Measurements from ENCODE around the gene CACNA1E.

The CACNA1E gene

DNA sequence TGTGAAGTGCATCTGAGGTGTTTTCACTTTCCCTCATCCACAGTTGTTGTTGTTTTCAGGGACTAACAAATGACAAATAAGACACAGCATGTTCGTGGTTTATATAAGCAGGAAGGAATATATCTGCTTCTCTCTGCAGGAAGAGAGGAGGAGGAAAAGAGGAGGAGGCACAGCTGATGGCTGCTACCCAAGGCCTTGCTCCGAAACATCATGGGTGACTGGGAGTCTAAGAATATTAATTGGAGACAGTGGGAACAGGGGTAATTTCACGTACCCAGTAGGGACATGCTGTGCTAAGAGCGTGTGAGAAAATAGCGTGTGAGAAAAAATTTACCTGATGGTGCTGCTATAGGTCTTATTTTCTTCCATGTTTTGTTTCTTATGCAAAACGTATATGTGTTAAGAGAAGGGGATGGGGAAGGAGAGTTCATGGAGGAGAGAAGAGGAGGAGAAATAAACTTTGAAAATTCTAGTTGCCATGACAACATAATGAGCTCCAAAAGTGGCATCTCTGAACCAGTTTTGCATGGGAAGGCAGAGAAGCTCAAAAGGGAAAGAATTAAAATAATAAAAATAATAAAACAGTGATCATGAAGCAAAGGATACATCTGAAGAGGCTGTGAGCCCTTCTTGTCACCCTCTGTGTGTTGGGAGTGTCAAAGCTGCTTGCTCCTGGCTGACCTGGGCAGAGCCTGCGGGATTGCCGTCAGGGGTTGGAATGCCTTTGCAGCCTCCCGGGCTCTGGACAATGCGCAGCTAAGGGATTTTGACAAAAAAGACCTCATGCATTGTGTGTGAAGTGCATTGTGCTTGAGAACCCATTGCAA lies 192.0 kb downstream of the CACNA1E start:
- Histone ChIP-seq H3K27me3 (ENCODE audit: insufficient read depth, low read length) (no peaks in the 10 kb centered on the region), H3K36me3 (ENCODE audit: insufficient read depth, low read length) (no peaks in the 10 kb centered on the region), H3K4me3 (ENCODE audit: low read length) (no peak overlapping the region)

DNA sequence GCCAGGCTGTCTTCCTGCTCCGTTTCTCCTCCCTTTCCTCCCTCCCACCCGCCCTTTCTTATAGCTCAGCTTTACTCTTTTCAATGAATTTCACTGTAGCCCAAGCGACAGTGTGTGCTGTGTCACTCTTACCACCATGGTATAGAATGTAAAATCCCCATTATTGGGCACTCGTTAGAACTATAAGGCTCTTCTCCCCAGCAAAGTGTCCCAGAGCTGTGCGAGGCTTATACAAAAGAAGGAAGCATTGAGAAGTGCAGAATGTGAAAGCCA lies 192.5 kb downstream of the CACNA1E start:
- Histone ChIP-seq H3K27me3 (ENCODE audit: insufficient read depth, low read length) (no peaks in the 10 kb centered on the region), H3K4me1 (ENCODE audit: insufficient read depth, low read length) (peaks cover 15% of the 10 kb centered on the region), H3K9me3 (ENCODE audit: low read length) (no peaks in the 10 kb centered on the region), H3K4me3 (ENCODE audit: low read length) (no peak overlapping the region), H2AFZ (ENCODE audit: low read depth, low read length) (no peak overlapping the region), H3K36me3 (ENCODE audit: insufficient read depth, low read length) (no peaks in the 10 kb centered on the region)

More for the DNA sequence above, 192.0 kb downstream of the CACNA1E start:
- H2AFZ ChIP-seq (ENCODE audit: low read depth, low read length) = no peak overlapping the region
- H3K4me1 ChIP-seq (ENCODE audit: insufficient read depth, low read length) = peaks cover 15% of the 10 kb centered on the region
- H3K9me3 ChIP-seq (ENCODE audit: low read length) = no peaks in the 10 kb centered on the region

DNA sequence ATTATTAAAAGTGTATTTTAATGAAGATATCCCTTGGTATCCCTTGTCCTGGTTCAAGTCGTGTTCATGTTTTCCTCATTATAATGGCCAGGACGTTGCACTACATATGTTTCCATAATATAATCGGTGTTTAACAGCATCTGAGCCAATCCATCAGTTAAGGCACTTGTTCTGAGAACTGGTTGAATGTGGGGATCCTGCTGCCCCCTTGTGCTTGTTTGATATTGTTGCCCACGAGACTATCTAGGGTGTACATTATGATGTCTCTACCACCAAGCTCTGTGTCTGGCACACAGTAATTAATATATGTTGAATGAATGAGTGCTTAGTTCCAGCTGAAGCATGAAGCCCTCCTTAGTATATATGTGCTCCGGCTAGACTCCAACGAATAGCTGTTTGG lies 193.0 kb downstream of the CACNA1E start:
- no peaks in the 10 kb centered on the region for H3K9me3 ChIP-seq (ENCODE audit: low read length)
- peaks cover 15% of the 10 kb centered on the region for H3K4me1 ChIP-seq (ENCODE audit: insufficient read depth, low read length)
- no peaks in the 10 kb centered on the region for H3K36me3 ChIP-seq (ENCODE audit: insufficient read depth, low read length)
- H2AFZ ChIP-seq (ENCODE audit: low read depth, low read length) = no peak overlapping the region
- no peaks in the 10 kb centered on the region for H3K27me3 ChIP-seq (ENCODE audit: insufficient read depth, low read length)
- no peak overlapping the region for H3K4me3 ChIP-seq (ENCODE audit: low read length)

DNA sequence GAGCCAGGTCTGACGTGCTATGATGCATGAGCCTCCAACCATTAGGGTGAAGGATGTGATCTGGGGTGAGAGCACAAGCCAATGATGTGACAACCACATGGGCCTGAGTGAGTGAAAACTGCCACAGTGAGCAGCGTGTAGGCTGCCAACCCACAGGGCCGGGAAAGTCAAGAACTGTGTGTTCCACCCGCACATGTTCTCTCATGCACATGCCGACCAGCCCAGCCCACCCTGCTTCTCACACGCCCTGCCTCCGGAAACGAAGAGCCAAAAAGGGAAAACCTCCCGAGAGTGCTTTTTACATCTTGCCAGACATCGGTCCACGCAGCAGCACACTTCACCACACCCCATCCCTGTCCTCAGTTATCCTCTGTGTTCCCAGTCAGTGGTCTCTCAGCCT lies 197.0 kb downstream of the CACNA1E start:
- H3K4me1 ChIP-seq (ENCODE audit: insufficient read depth, low read length) = peaks cover 11% of the 10 kb centered on the region
- no peaks in the 10 kb centered on the region for H3K27me3 ChIP-seq (ENCODE audit: insufficient read depth, low read length)
- no peaks in the 10 kb centered on the region for H3K36me3 ChIP-seq (ENCODE audit: insufficient read depth, low read length)
- no peak overlapping the region for H3K4me3 ChIP-seq (ENCODE audit: low read length)
- no peak overlapping the region for H2AFZ ChIP-seq (ENCODE audit: low read depth, low read length)
- no peaks in the 10 kb centered on the region for H3K9me3 ChIP-seq (ENCODE audit: low read length)

DNA sequence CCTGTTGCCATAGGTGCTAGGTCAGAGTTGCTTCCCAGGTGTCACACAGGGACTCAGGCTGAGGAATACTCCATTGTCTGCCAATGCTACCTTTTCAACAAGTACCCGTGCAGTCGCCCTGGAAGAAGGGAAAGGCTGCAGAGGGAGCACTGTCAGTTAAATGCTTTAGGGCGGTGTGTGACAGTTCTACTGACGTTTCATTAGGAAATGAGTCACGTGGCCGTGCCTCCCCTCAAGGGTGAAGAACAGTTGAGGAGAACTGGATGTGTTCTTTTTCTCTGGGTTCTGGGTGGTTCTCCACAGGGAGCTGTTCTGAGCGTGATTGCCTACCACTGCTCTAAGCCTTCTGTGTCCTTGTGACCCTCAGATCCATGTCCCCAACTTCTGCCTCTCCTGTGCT lies 197.6 kb downstream of the CACNA1E start:
- no peaks in the 10 kb centered on the region for H3K36me3 ChIP-seq (ENCODE audit: insufficient read depth, low read length)
- no peaks in the 10 kb centered on the region for H3K9me3 ChIP-seq (ENCODE audit: low read length)
- peaks cover 6% of the 10 kb centered on the region for H3K4me1 ChIP-seq (ENCODE audit: insufficient read depth, low read length)
- no peak overlapping the region for H2AFZ ChIP-seq (ENCODE audit: low read depth, low read length)
- H3K4me3 ChIP-seq (ENCODE audit: low read length) = no peak overlapping the region
- no peaks in the 10 kb centered on the region for H3K27me3 ChIP-seq (ENCODE audit: insufficient read depth, low read length)

DNA sequence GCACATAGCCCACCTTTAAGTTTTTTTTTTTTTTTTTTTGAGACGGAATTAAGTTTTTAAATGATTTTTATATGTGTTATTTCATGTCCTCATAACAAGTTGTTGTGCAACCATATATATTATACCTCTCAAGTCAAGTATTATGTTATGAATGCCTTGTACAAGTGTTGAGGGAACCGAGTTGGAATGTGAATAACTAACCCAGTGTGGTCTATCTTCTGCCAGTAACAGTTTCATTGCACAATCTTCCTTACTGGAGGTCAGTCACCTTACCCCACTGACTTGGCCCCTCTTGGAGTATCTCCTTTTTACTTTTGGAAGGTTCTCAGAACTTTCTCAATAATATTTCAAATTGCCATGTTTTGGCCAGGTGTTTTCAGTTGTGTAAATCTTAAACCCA lies 201.9 kb downstream of the CACNA1E start:
- Histone ChIP-seq H3K36me3 (ENCODE audit: insufficient read depth, low read length) (no peaks in the 10 kb centered on the region), H3K27me3 (ENCODE audit: insufficient read depth, low read length) (no peaks in the 10 kb centered on the region), H3K4me3 (ENCODE audit: low read length) (no peak overlapping the region), H3K9me3 (ENCODE audit: low read length) (no peaks in the 10 kb centered on the region), H3K4me1 (ENCODE audit: insufficient read depth, low read length) (no peaks in the 10 kb centered on the region), H2AFZ (ENCODE audit: low read depth, low read length) (no peak overlapping the region)

DNA sequence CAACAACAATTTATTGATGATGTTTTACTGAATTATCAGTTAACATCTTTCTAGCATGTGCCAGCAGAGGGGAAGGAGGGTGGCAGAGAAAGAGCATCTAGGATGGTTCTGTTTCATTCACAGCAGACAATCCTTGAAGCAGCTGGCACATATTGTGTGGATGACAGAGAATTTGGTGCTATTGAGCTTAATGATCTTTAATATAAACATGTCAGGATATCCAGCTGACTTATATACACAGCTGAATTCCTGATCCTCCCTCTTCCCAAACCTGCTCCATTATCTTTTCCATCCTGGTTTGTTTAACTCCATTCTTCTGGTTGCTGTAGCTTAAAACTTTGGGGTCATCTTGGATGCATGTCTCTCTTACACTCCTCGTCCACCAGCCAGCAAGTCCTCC lies 218.6 kb downstream of the CACNA1E start:
- H3K36me3 ChIP-seq (ENCODE audit: insufficient read depth, low read length) = no peaks in the 10 kb centered on the region
- H3K27me3 ChIP-seq (ENCODE audit: insufficient read depth, low read length) = no peaks in the 10 kb centered on the region
- no peak overlapping the region for H3K4me3 ChIP-seq (ENCODE audit: low read length)
- no peak overlapping the region for H2AFZ ChIP-seq (ENCODE audit: low read depth, low read length)
- H3K9me3 ChIP-seq (ENCODE audit: low read length) = no peaks in the 10 kb centered on the region
- H3K4me1 ChIP-seq (ENCODE audit: insufficient read depth, low read length) = no peaks in the 10 kb centered on the region

DNA sequence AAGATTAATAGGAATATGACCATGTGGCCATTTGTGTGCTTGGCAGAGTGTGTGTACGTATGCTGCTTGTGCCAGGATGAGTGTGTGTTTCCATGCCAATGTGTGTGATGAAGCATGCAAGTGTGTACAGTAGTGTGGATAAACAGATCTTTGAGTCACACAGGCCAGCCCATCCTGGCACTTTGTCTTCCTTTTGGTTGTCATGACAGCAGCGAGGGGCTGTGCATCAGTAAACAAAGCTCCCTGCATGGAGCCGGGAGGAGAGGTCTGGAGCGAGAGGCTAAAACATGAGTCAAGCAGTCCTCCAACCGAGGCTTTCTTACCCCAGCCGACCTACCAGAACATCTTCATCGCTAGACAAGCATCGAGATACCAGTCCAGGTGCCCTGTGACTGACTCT lies 221.2 kb downstream of the CACNA1E start:
- Histone ChIP-seq H3K9me3 (ENCODE audit: low read length) (no peaks in the 10 kb centered on the region), H2AFZ (ENCODE audit: low read depth, low read length) (no peak overlapping the region), H3K27me3 (ENCODE audit: insufficient read depth, low read length) (no peaks in the 10 kb centered on the region)

DNA sequence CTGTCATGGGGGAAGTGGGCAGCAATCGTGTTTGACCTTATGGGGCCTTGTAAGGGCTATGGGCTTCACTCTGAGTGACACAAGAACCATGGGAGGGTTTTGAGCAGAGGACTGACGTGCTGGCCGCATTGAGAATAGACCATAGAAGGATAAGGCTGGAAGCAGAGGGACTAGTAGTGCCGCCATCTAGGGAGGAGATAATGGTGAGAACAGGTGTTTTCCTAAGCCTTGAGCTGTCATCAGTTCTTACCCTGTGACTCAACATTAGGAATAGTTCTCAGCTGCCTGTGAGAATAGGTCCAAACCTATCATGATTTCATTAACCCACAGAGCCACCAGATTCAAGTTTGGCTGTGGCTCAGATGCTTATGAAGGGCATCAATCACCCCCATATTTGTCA lies 228.5 kb downstream of the CACNA1E start:
- Histone ChIP-seq H3K4me3 (ENCODE audit: low read length) (no peak overlapping the region), H2AFZ (ENCODE audit: low read depth, low read length) (no peak overlapping the region), H3K9me3 (ENCODE audit: low read length) (no peaks in the 10 kb centered on the region), H3K4me1 (ENCODE audit: insufficient read depth, low read length) (no peaks in the 10 kb centered on the region), H3K27me3 (ENCODE audit: insufficient read depth, low read length) (no peaks in the 10 kb centered on the region), H3K36me3 (ENCODE audit: insufficient read depth, low read length) (no peaks in the 10 kb centered on the region)

More for the DNA sequence above, 221.2 kb downstream of the CACNA1E start:
- H3K4me1 ChIP-seq (ENCODE audit: insufficient read depth, low read length) = no peaks in the 10 kb centered on the region
- no peaks in the 10 kb centered on the region for H3K36me3 ChIP-seq (ENCODE audit: insufficient read depth, low read length)
- no peak overlapping the region for H3K4me3 ChIP-seq (ENCODE audit: low read length)

DNA sequence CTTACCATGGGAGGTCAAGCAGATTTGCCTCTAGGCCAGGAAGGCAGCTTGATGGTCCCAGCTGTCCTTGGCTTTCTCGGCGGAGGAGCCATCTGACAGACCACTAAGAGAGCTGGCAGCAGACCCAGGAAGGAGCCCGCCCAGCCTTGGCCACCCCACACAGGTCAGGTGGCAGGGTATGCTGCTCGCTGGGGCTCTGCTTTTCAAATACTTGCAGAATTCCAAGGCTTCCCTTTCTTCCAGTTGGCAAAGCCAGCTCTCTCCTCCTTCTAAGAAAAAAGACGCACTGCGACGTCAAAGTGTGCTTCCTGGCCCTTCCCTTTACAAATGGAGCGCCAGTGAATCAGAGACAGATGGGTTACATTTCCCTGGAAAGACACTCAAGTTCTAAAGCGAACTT lies 229.4 kb downstream of the CACNA1E start:
- H3K4me1 ChIP-seq (ENCODE audit: insufficient read depth, low read length) = no peaks in the 10 kb centered on the region
- no peak overlapping the region for H3K4me3 ChIP-seq (ENCODE audit: low read length)
- H3K9me3 ChIP-seq (ENCODE audit: low read length) = no peaks in the 10 kb centered on the region
- H3K36me3 ChIP-seq (ENCODE audit: insufficient read depth, low read length) = no peaks in the 10 kb centered on the region
- H3K27me3 ChIP-seq (ENCODE audit: insufficient read depth, low read length) = no peaks in the 10 kb centered on the region
- no peak overlapping the region for H2AFZ ChIP-seq (ENCODE audit: low read depth, low read length)

DNA sequence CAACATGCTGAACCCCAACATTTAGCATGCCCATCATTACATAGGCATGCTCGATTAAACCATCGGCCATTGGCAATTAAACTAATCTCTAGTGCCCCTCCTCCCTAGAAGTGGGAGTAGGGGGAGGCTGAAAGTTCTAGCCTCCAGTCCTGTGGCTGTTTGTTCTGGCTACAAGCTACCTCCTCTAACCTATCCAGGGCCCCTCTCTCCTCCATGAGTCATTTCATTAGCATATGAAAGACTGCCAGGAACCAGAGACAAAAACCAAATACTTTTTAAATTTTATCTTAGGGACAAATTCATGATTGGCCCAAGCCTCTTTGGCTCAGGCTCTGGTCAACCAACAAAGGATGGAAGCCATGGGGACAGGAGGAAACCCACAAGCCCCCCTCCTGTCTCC lies 231.1 kb downstream of the CACNA1E start:
- Histone ChIP-seq H3K36me3 (ENCODE audit: insufficient read depth, low read length) (no peaks in the 10 kb centered on the region), H3K9me3 (ENCODE audit: low read length) (no peaks in the 10 kb centered on the region), H3K4me1 (ENCODE audit: insufficient read depth, low read length) (no peaks in the 10 kb centered on the region), H3K4me3 (ENCODE audit: low read length) (no peak overlapping the region), H2AFZ (ENCODE audit: low read depth, low read length) (no peak overlapping the region), H3K27me3 (ENCODE audit: insufficient read depth, low read length) (no peaks in the 10 kb centered on the region)

DNA sequence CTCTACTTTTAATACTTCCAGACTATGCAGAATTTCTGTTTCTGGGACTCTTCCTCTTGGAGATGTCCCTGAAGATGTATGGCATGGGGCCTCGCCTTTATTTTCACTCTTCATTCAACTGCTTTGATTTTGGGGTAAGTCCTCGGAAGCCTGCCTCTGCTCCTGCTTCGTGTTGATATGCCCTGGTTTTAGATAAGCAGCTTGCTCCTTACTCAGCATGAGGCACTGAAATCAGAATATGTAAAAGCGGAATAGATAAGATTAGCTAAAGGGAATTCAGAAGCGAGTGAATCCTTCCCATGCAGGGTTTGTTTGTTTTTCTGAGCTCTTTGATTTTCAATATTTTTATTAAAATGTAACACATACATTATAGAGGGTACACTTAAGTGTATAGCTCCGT lies 234.7 kb downstream of the CACNA1E start:
- H2AFZ ChIP-seq (ENCODE audit: low read depth, low read length) = no peak overlapping the region
- no peaks in the 10 kb centered on the region for H3K4me1 ChIP-seq (ENCODE audit: insufficient read depth, low read length)
- no peaks in the 10 kb centered on the region for H3K27me3 ChIP-seq (ENCODE audit: insufficient read depth, low read length)
- H3K4me3 ChIP-seq (ENCODE audit: low read length) = no peak overlapping the region
- H3K36me3 ChIP-seq (ENCODE audit: insufficient read depth, low read length) = no peaks in the 10 kb centered on the region
- no peaks in the 10 kb centered on the region for H3K9me3 ChIP-seq (ENCODE audit: low read length)

DNA sequence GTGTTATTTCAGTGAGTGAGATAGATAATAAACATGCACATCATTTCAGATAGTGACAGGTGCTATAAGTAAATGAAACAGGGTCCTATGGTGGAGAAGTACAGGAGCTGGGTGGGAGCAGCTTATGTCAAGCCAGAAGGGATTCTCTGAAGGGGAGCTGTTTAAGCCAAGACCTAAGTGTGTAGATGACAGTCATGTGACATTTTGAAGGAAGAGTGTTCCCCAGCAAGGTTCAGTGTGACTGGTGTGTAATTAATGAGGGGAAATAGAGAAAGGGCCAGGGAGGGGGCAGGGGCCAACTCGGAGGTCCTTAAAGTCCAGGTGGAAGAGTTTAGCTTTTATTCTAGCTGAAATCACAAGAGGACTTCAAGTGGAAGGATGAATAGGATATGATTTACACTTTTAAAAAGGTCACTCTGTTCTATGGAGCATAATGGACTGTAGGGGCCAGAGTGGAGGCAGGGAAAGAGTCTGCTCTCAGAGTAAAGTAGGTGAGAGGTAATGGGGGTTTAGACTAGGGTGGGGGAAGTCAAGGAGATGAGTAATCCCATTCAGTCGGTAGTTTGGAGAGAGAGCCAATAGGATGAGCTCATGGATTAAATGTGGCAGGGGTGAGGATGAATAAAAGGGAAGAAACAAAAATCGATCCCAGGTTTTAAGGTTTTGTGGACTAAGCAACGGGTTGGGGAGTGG lies 243.1 kb downstream of the CACNA1E start:
- no peak overlapping the region for H3K4me3 ChIP-seq (ENCODE audit: low read length)
- no peaks in the 10 kb centered on the region for H3K36me3 ChIP-seq (ENCODE audit: insufficient read depth, low read length)
- no peak overlapping the region for H2AFZ ChIP-seq (ENCODE audit: low read depth, low read length)
- H3K4me1 ChIP-seq (ENCODE audit: insufficient read depth, low read length) = no peaks in the 10 kb centered on the region
- no peaks in the 10 kb centered on the region for H3K27me3 ChIP-seq (ENCODE audit: insufficient read depth, low read length)
- no peaks in the 10 kb centered on the region for H3K9me3 ChIP-seq (ENCODE audit: low read length)

DNA sequence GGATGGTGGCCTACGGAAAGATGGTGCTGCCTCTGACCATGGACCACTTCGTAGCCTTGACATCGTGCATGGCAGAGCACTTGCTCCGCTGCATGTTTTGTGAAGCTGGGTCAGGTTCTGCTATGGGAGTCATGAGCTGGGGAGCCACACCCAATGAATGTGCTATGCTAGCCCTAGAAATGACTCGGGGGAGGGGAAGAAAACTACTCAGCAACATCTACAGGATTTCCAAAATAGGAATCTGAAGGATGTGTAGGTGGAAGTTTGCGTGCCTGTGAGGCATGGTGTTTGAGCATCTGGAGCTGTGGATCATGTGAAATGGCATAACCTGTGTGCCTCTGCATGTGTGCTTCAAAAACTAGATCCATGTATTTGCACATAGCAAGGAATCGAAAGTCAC lies 247.3 kb downstream of the CACNA1E start:
- Histone ChIP-seq H3K4me1 (ENCODE audit: insufficient read depth, low read length) (no peaks in the 10 kb centered on the region), H3K27me3 (ENCODE audit: insufficient read depth, low read length) (no peaks in the 10 kb centered on the region), H3K36me3 (ENCODE audit: insufficient read depth, low read length) (no peaks in the 10 kb centered on the region), H2AFZ (ENCODE audit: low read depth, low read length) (no peak overlapping the region), H3K4me3 (ENCODE audit: low read length) (no peak overlapping the region), H3K9me3 (ENCODE audit: low read length) (no peaks in the 10 kb centered on the region)

All from neuron (in vitro differentiated cells).